Peyer's patch (tissue), 4 donors: ENCODE measurements around the gene ANKRD30A. TPM values are rescaled to one million over a fixed set of nuclear protein-coding genes. Genes with fewer than 3 reads are reported as not detected.
"Not testable (repeated sequence)": the region's sequence is repeated elsewhere in the genome, so short reads cannot be mapped to it uniquely, and the experiment has no call there.

Experiments
- DNase-seq, 3 donors: peaks; one replicate each; pipeline ENCODE4 v3.0.0-alpha.2; 2017 to 2019
- H3K27ac ChIP-seq, 4 donors: fragments of 200-600 bp; sonication (generic); one replicate each; pipeline ENCODE4 v1.5.1; 2016 to 2019
- H3K27me3 ChIP-seq, 2 donors: fragments of 200-600 bp; sonication (generic); one replicate each; pipeline ENCODE4 v1.5.1; 2019
- H3K36me3 ChIP-seq, 3 donors: fragments of 200-600 bp; sonication (generic); one replicate each; pipeline ENCODE4 v1.5.1; 2016 to 2019
- H3K4me1 ChIP-seq, 4 donors: fragments of 200-600 bp; sonication (generic); one replicate each; pipeline ENCODE4 v1.5.1; 2016 to 2019
- H3K4me3 ChIP-seq, 4 donors: fragments of 200-600 bp; sonication (generic); 1 replicate in 3 of 4; 2 replicates in 1 of 4; pipeline ENCODE4 v1.5.1; 2016 to 2019; ENCODE audit warnings: mild to moderate bottlenecking in 1 of 4
- H3K9me3 ChIP-seq, 4 donors: fragments of 200-600 bp; sonication (generic); one replicate each; pipeline ENCODE4 v1.5.1; 2016 to 2019; ENCODE audit warnings: mild to moderate bottlenecking in 1 of 4
- POLR2A ChIP-seq, 2 donors: fragments of 450-650 bp; IDR thresholded peaks; one replicate each; pipeline ENCODE4 v1.5.1; 2017; ENCODE audit warnings: antibody characterized with exemption in 2 of 2, mild to moderate bottlenecking in 2 of 2, moderate library complexity in 2 of 2
- total RNA-seq, 4 donors: library from RNA; depleted of rRNA; stranded (reverse); fragments of >200 nt; gene quantifications; one replicate each; pipeline ENCODE4 v1.1.0, GENCODE V29; 2016
- TF ChIP-seq, protein P1 (sequence below), 6 experiments: fragments of 450-650 bp in 4 of 6; fragments of 200-600 bp in 2 of 6; sonication (generic) in 1 of 6; IDR thresholded peaks; one replicate each; pipeline ENCODE4 v1.5.1; 2017 to 2019; ENCODE audit warnings: antibody characterized with exemption in 6 of 6, mild to moderate bottlenecking in 3 of 6, moderate library complexity in 1 of 6

Gene ANKRD30A
- total RNA-seq, 4 donors from 2014 or later = not detected

DNA sequence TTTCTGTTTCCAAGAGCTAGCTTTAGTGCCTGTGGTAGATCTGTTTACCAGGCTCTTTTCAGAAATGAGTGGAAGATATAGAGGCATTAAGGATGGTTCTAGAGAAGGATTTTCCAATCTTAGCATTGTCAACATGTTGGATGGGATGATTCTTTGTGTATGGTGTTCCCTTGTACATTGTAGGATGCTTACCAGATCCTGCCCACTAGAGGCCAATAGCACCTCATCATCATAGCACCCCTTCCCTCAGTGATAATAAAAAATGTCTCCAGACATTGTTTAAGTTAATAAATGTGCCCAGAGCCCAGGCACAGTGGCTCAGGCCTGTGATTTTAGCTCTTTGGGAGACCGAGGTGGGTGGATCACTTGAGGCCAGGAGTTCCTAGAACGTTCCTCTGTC is 121.2 kb downstream of the ANKRD30A start:
- H3K36me3 ChIP-seq = no peaks in the 10 kb centered on the region
- no peak overlapping the region for H3K4me3 ChIP-seq
- TF ChIP-seq, protein P1, sequence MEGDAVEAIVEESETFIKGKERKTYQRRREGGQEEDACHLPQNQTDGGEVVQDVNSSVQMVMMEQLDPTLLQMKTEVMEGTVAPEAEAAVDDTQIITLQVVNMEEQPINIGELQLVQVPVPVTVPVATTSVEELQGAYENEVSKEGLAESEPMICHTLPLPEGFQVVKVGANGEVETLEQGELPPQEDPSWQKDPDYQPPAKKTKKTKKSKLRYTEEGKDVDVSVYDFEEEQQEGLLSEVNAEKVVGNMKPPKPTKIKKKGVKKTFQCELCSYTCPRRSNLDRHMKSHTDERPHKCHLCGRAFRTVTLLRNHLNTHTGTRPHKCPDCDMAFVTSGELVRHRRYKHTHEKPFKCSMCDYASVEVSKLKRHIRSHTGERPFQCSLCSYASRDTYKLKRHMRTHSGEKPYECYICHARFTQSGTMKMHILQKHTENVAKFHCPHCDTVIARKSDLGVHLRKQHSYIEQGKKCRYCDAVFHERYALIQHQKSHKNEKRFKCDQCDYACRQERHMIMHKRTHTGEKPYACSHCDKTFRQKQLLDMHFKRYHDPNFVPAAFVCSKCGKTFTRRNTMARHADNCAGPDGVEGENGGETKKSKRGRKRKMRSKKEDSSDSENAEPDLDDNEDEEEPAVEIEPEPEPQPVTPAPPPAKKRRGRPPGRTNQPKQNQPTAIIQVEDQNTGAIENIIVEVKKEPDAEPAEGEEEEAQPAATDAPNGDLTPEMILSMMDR (IDR thresholded peaks at IDR 0.05) = no peak
- no peak for TF ChIP-seq POLR2A (IDR thresholded peaks at IDR 0.05)
- H3K4me1 ChIP-seq = no peaks in the 10 kb centered on the region
- DNase-seq = no peak
- H3K9me3 ChIP-seq = peaks cover 0 to 2% (median 0%) of the 10 kb centered on the region in 4 donors
- no peaks in the 10 kb centered on the region for H3K27me3 ChIP-seq
- no peak overlapping the region for H3K27ac ChIP-seq

DNA sequence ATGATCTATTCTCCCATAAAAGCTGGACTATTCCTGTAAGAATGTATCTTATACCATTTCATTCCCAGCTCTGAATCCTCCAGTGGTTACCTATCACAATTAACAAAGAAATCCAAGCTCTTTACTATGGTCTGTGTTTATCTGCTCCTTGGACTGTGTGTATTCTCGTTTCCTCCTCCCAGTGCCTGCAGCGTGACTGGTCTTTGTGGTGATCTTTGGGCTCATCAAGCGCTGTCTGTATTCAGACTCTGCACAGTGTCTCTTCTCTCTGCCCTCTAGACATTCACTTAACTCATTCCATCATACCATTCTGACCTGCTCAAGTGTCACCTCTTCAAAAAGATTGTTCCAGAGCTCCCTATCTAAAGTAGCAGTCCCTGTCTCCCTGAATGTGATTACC is 130.4 kb downstream of the ANKRD30A start:
- not testable (repeated sequence) for H3K9me3 ChIP-seq, DNase-seq, H3K36me3 ChIP-seq, H3K4me1 ChIP-seq, H3K4me3 ChIP-seq, H3K27me3 ChIP-seq, H3K27ac ChIP-seq

DNA sequence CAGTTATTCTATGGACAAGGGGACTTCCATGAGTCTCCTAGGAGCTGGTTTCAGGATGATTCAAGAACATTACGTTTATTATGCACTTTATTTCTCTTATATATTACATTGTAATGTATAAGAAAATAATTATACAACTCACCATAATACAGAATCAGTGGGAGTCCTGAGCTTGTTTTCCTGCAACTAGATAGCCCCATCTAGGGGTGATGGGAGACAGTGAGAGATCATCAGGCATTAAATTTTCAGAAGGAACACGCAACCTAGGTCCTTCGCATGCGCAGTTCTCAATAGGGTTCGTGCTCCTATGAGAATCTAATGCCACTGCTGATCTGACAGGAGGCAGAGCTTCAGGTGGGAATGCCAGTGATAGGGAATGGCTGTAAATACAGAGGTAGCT is 137.9 kb downstream of the ANKRD30A start:
- TF ChIP-seq POLR2A (IDR thresholded peaks at IDR 0.05) = no peak
- TF ChIP-seq, protein P1 (IDR thresholded peaks at IDR 0.05) = no peak
- Histone ChIP-seq H3K4me3 (no peak overlapping the region), H3K27ac (no peak overlapping the region), H3K27me3 (no peaks in the 10 kb centered on the region), H3K36me3 (no peaks in the 10 kb centered on the region), H3K4me1 (no peaks in the 10 kb centered on the region), H3K9me3 (no peaks in the 10 kb centered on the region)
- no peak for DNase-seq

DNA sequence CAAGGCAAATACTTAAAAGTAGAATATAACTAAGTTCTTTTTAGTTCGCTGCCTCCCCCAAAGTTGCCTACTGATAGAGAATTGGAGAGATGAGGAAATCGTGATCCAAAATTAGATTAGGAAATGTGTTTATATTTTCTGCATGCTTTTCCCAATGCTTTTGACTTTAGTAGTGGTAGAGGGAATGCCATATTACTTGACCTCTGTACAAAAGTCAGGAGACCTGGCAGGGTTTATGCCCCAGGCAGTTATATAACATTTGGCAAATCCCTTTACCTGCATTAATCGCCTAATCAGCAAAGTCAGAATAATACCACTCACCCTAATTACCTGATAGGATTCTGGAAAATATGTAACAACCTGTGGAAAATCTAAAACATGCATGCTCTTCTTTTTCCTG is 142.9 kb downstream of the ANKRD30A start:
- Histone ChIP-seq H3K4me1 (no peaks in the 10 kb centered on the region), H3K4me3 (no peak overlapping the region), H3K36me3 (no peaks in the 10 kb centered on the region), H3K27me3 (no peaks in the 10 kb centered on the region), H3K27ac (no peak overlapping the region), H3K9me3 (no peaks in the 10 kb centered on the region)
- DNase-seq = no peak
- TF ChIP-seq, protein P1 (IDR thresholded peaks at IDR 0.05) = no peak
- no peak for TF ChIP-seq POLR2A (IDR thresholded peaks at IDR 0.05)

DNA sequence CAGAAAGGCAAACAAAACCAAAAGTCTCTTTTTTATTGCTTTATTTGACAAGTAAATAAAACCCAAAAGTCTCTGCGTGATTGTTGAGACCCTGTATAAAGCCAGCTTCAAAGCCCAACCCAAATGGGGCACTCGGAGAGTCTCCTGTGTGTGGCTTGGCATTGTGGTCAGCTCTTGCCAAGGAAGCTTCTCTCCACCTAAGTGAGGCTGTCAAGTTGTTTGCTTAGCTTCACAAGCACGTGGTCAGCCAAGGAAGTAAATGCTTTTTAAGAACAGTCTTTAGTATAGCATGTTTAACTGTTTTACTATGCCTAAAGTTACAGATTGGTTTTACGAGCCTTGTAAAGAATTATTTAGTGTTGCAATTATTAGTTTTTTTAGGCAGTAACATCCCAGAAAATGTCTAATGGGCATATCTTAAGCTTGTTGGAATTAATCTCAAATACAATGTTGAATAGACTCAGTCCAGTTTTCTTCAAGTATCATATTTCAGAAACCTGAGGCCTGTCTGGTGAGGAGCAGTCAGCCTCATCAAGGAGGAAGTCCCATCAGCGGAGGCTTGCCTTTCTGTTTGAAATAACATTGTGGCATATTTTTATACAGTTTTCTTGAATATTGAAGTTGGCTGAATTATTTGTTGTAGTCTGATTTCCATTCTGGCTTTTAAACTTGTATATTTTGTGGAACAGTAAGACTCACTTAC is 144.3 kb downstream of the ANKRD30A start:
- no peak for DNase-seq
- H3K27ac ChIP-seq = no peak overlapping the region

DNA sequence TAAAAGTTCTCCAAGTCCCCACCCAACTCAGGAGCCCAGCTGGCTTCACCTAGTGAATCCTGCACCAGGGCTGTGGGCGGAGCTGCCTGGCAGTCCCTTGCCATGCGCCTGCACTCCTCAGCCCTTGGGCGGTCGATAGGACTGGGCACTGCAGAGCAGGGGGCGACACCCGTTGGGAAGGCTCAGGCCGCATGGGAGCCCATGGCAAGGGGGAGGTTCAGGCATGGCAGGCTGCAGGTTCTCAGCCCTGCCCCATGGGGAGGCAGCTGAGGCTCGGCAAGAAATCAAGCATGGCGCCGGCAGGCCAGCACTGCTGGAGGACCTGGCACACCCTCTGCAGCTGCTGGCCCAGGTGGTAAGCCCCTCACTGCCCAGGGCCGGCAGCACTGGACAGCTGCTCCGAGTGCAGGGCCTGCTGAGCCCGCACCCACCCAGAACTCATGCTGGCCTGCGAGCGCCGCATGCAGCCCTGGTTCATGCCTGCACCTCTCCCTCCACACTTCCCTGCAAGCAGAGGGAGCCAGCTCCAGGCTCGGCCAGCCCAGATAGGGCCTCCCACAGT is 149.9 kb downstream of the ANKRD30A start:
- no peaks in the 10 kb centered on the region for H3K36me3 ChIP-seq
- H3K9me3 ChIP-seq = peaks cover 0 to 4% (median 0%) of the 10 kb centered on the region in 4 donors
- no peaks in the 10 kb centered on the region for H3K27me3 ChIP-seq
- H3K4me3 ChIP-seq = no peak overlapping the region
- no peak overlapping the region for H3K27ac ChIP-seq
- DNase-seq = no peak
- H3K4me1 ChIP-seq = no peaks in the 10 kb centered on the region
- TF ChIP-seq POLR2A (IDR thresholded peaks at IDR 0.05) = no peak
- TF ChIP-seq, protein P1 (IDR thresholded peaks at IDR 0.05) = no peak

More for the DNA sequence above, 144.3 kb downstream of the ANKRD30A start:
- Histone ChIP-seq H3K4me1 (no peaks in the 10 kb centered on the region), H3K4me3 (no peak overlapping the region), H3K9me3 (no peaks in the 10 kb centered on the region), H3K27me3 (no peaks in the 10 kb centered on the region), H3K36me3 (no peaks in the 10 kb centered on the region)
- no peak for TF ChIP-seq POLR2A (IDR thresholded peaks at IDR 0.05)
- TF ChIP-seq, protein P1 (IDR thresholded peaks at IDR 0.05) = no peak
